NCI-H2196 (cell line): ENCODE measurements around the gene PRKN.
"Not testable (repeated sequence)": the region's sequence is repeated elsewhere in the genome, so short reads cannot be mapped to it uniquely, and the experiment has no call there.

ENCODE experiments used
- DNase-seq: peaks from one replicate; lab custom pipeline; 2025; ENCODE audit not compliant: unreplicated experiment; lab: John Stamatoyannopoulos, UW

The PRKN gene

DNA sequence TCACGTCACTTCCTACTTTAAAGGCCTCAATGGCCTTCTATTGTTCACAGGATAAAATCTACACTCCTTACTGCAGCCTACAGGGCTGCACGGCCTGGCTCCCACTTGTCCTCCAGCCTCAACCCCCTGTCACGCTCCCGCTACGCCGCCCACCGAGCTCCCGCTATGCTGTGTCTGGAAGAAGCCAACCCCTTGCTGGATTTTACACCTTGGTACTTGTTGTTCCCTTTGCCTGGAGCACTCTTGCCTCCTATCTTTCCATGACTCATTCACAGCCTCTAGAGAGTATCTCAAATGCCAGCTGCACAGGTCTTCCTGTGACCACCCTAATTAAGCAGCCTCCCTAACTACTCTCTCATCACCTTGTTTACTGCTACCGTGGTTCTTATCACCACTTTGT, 259.9 kb downstream of the PRKN start:
- DNase-seq, result no peak

DNA sequence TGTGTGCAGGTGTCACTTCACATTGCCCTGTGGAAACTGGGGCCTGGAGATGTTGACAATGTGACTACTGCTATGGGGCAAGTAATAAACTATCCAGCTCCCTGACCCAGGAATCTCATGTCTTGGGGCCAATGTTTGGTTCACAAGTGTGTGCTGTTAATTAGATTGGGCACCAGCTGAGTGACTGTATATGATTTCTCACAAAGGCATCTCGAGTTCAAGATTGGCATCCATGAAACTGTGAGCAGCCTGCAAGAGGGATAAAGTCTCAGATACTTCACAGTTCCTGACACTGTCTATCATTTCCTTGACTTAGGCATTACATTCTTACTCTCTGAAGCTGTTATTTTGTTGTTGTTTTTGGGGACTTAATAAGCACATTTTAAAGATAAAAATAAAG, 264.0 kb downstream of the PRKN start:
- no peak for DNase-seq

DNA sequence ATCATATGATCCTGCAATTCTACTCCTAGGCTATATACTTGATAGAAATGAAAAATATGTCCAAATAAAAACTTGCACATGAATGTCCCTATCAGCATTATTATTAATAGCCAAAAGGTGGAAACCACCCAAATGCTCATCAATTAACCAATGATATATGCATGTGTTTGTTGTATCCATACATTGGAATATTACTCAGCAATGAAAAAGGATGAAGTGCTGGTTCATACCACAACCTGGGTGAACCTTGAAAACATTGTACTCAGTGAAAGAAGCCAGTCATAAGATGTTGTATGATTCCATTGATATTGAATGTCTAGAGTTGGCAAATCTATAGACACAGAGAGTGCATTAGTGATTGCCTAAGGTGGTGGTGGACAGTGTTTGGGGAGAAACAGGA, 267.6 kb downstream of the PRKN start:
- DNase-seq, result no peak

DNA sequence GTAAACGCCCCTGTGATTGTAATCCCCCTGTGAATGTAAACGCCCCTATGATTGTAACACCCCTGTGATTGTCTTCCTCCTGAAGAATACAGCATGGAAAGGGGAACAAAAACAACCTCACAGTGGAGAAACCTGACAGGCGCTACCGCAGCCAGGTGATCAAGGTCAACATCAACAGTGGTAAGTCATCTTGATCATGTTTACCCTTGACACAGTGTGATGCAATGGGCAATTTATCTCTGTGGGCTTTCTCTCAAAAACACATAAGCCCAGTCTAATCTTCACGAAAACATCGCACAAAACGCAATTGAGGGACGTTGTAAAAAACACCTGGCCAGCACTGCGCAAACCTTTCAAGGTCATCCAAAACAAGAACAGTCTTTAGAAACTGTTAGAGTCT, 277.2 kb downstream of the PRKN start:
- DNase-seq, result no peak

DNA sequence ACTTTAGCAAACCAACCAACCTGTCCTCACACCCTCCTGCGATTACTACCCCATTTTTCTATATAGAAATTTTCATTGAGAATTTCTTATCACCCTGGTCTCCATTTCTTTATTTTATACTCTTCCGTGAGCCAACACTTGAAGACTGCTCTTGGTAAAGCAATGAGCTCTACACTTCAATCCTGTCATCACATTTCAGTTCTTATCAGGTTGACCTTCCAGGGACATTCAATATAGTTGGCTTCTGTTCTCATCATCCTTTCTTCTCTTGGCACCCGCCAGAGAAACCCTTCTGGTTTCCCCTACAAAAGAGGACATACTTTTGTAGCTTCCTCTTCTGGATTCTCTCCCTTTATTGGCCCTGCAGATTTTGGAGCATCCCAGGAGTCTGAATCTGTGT, 279.3 kb downstream of the PRKN start:
- no peak for DNase-seq

DNA sequence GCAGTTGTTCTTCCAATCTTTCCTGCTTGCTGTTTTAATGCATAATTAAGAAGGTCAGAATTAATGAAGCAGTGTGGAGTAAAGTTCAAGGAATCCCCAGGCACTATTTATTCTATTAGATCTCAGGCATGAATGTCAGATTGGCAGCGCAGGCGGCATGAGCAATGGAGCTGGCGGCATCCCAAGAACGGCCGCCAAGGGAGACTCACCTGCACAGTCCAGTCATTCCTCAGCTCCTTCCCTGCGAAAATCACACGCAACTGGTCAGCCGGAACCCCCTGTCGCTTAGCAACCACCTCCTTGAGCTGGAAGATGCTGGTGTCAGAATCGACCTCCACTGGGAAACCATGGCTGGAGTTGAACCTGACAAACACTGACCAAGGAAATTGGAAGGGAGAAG, 284.5 kb downstream of the PRKN start:
- DNase-seq, result no peak

DNA sequence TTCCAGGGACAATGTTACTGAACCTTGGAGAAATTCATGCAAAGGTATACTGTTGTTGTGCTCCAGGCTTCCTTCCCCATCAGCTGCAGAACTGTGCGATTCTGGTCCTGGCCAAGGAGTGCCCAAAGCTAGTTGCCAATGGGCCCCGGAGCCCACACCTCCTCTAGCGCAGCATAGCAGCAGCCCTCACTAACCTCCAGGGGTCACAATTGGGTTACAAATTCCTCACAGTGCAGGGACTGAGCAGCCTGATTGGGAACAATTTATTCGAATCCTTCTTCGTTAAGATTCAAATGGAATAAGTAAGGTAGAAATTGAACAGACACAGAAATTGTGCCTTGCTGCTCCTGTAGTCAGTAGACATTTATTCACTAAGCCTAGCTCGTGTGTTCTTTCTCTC, 284.9 kb downstream of the PRKN start:
- DNase-seq, result no peak

DNA sequence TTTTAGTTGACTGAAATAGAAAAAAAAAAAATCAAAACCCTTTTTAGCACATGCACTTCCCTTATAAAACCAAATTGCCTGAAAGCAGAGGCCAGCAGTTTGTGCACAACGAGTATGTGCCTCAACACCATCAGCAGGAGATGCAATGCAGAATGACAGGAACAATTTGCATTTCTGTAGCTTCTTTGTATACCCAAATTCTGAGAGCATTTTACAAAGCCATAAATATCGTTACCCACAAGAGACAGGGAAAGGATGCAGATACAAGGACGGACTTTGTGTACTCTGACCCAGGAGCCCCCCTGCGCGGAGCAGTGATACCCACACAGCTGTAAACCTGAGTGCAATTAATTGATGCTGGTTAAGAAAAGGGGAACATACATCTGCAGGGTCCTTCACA, 285.6 kb downstream of the PRKN start:
- no peak for DNase-seq

DNA sequence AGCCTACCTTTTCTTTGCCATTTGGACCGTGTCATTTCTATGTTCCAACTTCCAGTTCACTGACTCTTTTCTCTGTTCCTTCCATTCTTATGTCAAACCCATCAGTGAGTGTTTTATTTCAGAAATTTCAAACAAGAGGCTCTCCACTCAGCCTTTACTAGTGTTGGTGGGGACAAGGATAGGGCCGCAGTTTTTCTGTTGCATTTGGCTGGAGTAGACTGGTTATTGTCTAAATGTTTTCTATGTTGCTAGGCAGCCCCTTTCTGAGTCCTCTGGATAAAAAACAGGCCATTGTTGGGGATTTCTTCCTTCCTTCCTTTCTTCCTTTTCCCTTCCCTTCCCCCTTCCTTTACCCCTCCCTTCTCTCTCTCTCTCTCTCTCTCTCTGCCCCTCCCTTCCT, 288.6 kb downstream of the PRKN start:
- DNase-seq, result no peak

DNA sequence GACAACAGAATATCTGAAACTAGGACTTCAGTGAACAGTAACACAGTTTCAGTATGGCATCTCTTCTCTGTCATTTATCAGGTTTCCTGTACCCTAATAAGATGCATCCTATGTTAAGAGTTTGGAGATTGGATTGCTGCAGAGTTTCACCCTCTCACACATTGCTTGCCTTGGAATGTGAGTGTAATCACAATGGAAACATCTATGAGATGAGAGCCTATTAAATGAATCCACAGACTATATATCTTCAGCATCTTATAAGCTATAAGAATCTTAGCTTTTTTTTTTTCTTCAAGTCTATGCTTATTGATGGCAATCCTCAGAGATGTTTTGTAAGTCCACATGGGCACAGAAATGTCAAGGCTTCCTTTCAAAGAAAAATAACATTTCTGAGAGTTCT, 292.5 kb downstream of the PRKN start:
- DNase-seq, result no peak

DNA sequence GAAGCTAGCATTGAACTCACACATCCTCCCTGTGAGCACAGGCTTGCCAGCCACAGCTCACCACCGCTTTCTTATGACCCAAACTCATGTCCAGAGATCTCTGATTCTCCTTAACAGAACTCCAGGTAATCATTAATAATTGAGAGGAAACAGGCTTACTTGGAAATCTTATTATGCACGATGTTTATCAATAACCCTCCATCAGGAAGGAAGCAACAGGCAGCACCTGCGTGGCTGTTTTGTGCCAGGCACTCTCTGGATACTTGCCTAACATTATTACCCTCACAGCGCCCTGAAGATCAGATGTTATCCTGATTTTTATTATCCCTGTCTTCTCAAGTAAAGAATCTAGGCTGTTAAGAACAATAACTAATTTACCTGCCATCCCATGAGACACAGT, 306.6 kb downstream of the PRKN start:
- DNase-seq, result no peak

DNA sequence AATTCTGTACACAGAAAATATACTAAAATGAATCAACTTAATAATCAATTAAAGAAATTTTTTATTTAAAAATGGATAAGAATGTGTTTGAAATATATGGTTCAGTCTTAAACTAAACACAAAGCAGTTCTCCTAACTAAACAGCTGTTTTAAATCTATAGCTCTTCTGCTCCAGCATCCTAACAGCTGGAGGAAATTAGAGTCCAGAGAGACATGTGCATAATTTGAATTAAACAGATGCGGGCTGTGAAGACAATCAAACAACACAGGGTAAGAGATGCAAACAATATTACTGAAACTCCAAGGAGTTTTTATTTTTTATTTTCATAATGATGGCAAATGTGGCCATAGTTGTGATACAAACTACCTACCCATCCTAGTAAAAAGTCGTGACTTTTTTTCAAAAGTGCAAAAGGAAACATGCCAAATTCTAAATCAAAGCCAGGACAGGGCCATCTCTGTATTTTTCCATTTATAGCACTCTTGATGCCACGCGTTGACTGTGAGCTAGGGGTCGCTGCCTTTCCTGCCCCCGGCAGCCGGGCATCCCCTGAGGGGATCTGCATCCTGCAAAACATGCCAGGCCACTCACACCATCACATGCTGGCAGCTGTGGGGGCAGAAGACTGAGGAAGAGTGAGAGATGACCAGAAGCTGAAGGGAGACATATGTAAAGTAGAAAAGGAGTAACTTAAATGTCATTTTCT, 310.6 kb downstream of the PRKN start:
- no peak for DNase-seq

DNA sequence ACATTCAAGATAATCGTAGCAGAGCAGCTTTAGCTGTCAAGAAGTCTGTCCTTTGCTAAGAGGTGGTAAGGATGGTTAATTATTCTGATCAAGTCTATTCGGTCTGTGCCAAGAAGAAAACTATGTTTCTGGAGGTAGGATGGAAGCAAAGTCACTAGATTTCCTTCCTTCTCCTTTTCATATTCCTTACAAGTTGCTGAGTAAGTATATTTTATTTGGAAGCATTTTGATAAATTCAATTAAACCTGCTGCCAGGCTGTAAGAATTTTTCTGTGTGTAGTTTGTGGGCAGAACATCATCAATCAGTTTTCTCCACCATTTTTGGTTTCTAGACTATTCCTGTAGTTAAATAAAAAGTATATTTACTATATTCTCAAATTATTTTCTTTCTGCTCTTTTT, 311.3 kb downstream of the PRKN start:
- no peak for DNase-seq

DNA sequence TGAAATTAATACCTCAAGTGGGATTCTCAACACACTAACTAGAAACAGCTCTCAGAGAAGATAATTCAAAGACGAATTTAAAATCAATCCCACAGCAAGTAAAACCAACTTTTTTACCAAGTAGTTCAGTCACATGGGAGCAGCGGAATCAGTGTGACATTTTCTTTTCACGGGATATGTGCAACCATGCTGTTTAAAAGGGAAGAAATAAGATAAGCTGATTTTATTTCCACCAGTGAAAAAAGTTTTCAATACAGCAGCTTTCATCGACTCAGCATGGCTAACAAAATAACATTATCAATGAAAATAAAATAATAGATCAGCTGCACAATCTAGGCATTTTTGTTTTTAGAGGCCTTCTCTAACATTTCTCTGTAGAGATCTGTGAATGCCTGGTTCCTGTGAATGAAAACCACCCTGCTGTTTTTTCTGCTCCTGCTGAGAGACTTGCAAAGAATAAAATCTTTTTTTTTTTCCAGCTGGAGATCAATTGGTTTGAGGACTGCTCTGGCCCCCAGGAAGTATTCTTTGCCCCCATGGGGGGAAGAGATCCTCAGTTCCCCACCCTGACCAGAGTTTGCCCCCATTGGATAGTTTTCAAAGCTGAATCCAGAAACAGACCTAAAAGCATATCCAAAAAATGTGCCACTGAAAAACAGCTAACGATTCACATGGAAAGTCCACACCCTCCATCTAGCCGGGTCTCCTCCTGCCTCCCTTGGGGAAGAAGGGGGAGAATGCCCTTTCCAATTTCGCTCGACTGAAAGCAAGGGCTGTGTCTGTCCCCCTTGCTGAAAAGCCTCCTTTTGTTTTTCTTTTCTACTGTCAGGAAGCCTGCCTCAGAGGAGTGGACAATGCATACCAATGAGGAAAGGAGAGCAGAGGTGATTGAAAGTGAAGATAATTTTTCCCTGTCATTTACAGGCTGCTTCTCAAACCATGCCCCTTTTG, 317.6 kb downstream of the PRKN start:
- no peak for DNase-seq

DNA sequence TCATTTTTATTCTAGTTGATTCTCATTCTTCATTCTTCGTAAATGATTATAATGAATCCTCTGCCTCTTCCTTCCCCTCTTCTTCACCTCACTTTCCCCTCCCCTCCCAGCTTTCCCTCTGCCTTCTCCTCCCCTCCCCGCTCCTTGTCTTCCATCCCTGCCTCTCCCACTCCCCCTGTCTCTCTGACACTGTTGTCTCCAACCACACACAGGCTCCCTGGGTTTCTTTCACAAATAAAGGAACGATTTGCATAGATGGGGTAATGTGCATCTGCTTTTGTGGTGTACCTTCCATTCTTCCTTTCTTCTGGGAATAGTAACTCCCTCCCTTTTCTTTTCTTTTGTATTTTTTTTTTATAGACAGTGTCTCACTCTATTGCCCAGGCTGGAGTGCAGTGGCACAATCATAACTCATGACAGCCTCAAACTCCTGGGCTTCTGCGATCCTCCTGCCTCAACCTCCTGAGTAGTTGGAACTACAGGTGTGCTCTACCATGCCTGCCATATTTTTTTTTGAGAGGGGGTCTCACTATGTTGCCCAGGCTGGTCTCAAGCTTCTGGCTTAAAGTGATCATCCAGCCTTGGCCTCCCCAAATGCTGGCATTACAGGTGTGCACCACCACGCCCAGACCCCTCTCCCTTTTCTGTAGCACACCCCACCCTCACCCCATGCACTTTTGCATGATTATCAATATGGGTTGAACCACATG, 318.6 kb downstream of the PRKN start:
- no peak for DNase-seq

DNA sequence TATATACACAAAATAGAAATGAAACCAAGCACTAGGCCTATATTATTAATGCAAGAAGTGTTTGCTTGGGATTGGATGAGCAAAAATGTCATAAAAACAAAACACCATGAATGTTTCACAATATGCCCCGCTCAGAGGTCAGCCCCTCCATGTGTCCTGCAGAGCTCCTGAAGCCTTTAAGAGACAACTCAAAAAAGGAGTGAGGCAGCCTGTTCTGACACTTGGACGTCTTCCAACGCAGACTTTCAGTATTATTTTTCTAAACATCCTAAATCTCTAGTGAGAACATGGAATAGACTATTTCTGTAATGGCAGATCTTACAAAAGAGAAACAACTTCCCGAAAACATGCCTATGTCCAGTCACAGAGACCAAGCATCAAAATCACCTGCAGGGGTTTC, 322.6 kb downstream of the PRKN start:
- no peak for DNase-seq

DNA sequence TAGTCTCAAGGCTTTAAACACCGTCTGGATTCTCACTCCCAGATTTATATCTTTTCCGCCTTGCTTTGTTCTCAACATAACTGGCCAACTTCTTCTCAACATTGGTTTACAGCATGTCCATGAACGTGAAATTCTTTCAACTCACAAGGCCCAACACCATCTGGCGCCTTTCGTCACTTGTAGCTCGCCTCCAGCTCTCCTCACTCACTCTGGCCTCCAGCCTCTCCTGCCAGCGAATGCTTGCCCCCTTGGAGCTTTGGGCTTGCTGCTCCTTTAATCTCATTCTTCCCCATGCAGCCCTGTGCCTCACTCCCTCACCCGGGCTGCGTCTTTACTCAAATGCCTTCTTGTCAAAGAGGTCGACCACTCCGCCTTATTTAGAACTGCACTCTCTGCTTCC, 324.5 kb downstream of the PRKN start:
- DNase-seq, result no peak

DNA sequence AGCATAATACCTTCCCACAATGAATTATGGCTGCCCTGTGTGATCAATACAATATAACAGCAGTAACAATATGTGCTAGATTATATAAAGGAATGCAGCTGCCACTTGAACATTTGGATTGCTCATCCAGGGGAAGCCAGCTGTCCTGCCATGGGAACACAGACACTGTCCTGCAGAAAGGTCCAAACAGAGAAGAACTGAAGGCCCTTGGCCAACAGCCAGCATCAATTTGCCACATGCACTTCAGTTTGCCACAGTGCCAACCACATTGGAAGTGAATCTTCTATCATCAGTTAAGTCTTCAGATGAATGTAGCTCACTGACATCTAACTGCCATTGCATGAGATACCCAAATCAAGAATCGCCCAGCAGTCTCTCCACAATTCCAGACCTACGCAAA, 332.4 kb downstream of the PRKN start:
- DNase-seq, result no peak

DNA sequence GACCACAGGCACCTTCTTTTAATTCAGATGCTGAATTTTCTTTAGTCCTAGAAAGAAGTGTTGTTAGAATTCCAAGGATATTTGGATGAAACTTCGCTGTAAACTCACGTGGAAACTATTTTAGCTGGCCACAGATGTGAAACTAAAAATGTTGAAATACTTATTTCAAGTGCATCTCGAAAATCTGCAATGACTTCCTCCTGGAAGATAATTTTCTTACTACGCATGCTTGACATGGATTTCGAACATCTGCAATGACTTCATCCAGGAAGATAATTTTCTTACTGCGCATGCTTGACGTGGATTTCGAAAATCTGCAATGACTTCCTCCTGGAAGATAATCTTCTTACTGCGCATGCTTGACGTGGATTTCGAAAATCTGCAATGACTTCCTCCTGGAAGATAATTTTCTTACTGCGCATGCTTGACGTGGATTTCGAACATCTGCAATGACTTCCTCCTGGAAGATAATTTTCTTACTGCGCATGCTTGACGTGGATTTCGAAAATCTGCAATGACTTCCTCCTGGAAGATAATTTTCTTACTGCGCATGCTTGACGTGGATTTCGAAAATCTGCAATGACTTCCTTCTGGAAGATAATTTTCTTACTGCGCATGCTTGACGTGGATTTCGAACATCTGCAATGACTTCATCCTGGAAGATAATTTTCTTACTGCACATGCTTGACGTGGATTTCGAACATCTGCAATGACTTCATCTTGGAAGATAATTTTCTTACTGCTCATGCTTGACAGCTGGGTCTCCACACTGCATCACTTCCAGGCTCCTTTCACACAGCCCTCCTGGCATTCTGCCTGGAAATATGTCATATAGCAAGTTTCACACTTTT, 336.4 kb downstream of the PRKN start:
- not testable (repeated sequence) for DNase-seq

DNA sequence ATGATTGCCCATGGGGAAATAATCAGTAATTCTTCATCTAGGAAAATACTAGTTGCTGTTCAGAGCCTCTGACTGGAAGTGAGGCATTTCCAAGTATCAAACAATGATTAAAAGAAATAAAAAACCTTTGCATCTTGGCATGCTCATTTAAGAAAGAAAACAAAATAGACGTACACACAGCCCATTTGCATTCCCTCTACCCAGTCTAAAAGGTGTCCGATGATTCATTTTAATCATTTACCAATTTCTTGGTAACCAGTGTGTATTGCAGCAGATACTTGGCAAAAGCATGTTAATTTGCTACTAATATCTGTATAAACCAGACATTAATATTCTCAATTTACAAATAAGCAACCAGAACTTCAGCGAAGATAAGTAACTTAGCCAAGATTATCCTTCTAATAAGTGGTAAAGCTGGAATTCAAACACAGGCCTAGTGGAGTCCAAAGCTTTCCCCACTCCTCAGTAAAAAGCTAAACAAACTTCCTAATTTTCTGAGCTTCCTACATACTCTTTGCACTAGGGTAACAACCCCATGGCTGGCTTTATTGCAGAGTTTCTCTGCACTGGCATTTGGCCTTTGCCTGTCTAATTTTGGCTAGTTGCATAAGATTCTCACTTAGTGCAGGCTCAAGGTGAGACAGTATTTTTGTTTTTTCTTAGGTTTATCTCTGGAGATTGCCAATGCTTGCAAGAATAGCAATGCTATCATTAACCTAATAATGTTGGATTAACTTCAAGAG, 338.1 kb downstream of the PRKN start:
- no peak for DNase-seq
